ENCODE measurements around the gene SCRG1. TPM values are rescaled to one million over a fixed set of nuclear protein-coding genes. Genes with fewer than 3 reads are reported as not detected.

Gene SCRG1
- total and polyA plus RNA-seq, 3 experiments from 2014 or later, result not detected

DNA sequence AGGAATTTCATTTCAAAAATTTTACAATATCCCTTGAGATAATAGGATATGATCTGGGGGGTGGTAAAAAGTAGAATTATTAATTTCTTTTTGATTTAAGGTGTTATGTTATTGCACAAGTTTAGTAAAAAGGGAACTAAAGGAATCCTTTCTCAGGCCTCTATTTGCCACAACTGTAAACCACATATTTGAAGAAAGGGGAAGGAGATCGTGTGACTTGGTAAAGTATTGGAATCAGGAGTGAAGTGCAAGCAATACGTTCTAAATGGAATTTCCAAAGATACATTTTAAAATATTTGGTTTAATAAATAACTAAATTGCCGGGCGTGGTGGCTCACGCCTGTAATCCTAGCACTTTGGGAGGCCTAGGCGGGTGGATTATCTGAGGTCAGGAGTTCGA is 35.3 kb upstream of the SCRG1 start:
- peaks cover 0 to 2% (median 0%) of the 10 kb centered on the region in 5 donors for H3K9me3 Mint-ChIP-seq
- ChIA-PET CTCF (no interaction called here), POLR2A (no interaction called here)

DNA sequence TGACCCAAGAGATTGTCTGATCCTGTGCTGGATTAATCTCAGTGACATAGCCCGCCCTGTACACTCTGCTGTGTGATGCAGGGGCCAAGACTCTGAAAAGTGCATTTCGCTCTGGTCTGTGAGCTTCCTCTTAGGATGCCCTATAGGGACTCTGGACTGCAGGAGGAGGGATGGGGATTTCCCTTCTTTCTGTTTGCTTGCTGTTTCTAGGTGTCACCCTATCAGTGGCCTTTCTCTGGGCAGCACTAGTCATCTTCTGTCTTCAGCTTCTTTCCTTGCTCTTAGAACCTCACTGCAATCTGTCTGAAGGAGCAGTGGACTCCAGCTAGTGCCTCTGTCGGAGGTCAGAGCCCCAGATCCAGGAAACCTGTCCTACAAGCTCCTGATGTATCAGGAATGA is 34.5 kb upstream of the SCRG1 start:
- ChIA-PET POLR2A (no interaction called here), CTCF (interaction anchor here (1.3 kb wide), 1 partner anchor 9 kb away, joined by 4 read pairs; no protein-coding TSS in a partner anchor)
- DNase-seq, result no peak
- Histone ChIP-seq H3K27me3 (ENCODE audit: insufficient read depth, low read length, poor library complexity, severe bottlenecking) (no peaks in the 10 kb centered on the region), H3K4me1 (ENCODE audit: insufficient read depth, low read length) (no peaks in the 10 kb centered on the region), H3K4me3 (ENCODE audit: low read length) (no peak overlapping the region), H3K36me3 (ENCODE audit: insufficient read depth, low read length) (no peaks in the 10 kb centered on the region), H3K9me3 (ENCODE audit: low read length) (no peaks in the 10 kb centered on the region), H3K27ac (ENCODE audit: low read depth, low read length) (no peak overlapping the region)
- H3K36me3 Mint-ChIP-seq, result peaks cover 2 to 3% (median 2%) of the 10 kb centered on the region in 3 donors
- no peak overlapping the region for H3K27ac Mint-ChIP-seq
- H3K4me1 Mint-ChIP-seq, result no peaks in the 10 kb centered on the region
- H3K9me3 Mint-ChIP-seq, result peaks cover 0 to 2% (median 0%) of the 10 kb centered on the region in 5 donors
- no peaks in the 10 kb centered on the region for H3K27me3 Mint-ChIP-seq
- no peak overlapping the region for H3K4me3 Mint-ChIP-seq

More for the DNA sequence above, 35.3 kb upstream of the SCRG1 start:
- Histone ChIP-seq H3K36me3 (ENCODE audit: insufficient read depth, low read length) (no peaks in the 10 kb centered on the region), H3K27ac (ENCODE audit: low read depth, low read length) (no peak overlapping the region), H3K27me3 (ENCODE audit: insufficient read depth, low read length, poor library complexity, severe bottlenecking) (no peaks in the 10 kb centered on the region), H3K4me3 (ENCODE audit: low read length) (no peak overlapping the region), H3K4me1 (ENCODE audit: insufficient read depth, low read length) (no peaks in the 10 kb centered on the region), H3K9me3 (ENCODE audit: low read length) (no peaks in the 10 kb centered on the region)
- Mint-ChIP-seq H3K36me3 (peaks cover 3 to 5% (median 4%) of the 10 kb centered on the region in 3 donors), H3K4me3 (no peak overlapping the region), H3K4me1 (no peaks in the 10 kb centered on the region), H3K27ac (no peak overlapping the region), H3K27me3 (no peaks in the 10 kb centered on the region)
- DNase-seq, result no peak

- Mint-ChIP-seq H3K4me1 (peaks cover 0 to 7% (median under 1%) of the 10 kb centered on the region in 3 donors), H3K9me3 (peaks cover 0 to 2% (median 0%) of the 10 kb centered on the region in 5 donors), H3K4me3 (no peak overlapping the region), H3K36me3 (peaks cover 0 to 3% (median 3%) of the 10 kb centered on the region in 3 donors), H3K27me3 (no peaks in the 10 kb centered on the region), H3K27ac (peak overlapping the region in 1 of 8 donors; percentile 17)
- Histone ChIP-seq H3K27ac (ENCODE audit: low read depth, low read length) (no peak overlapping the region), H3K4me3 (ENCODE audit: low read length) (no peak overlapping the region), H3K27me3 (ENCODE audit: insufficient read depth, low read length, poor library complexity, severe bottlenecking) (no peaks in the 10 kb centered on the region), H3K4me1 (ENCODE audit: insufficient read depth, low read length) (no peaks in the 10 kb centered on the region), H3K9me3 (ENCODE audit: low read length) (no peaks in the 10 kb centered on the region), H3K36me3 (ENCODE audit: insufficient read depth, low read length) (no peaks in the 10 kb centered on the region)
- DNase-seq, result no peak
- ChIA-PET CTCF (interaction anchor here (1.3 kb wide), 1 partner anchor 8 kb away, joined by 4 read pairs; no protein-coding TSS in a partner anchor), POLR2A (no interaction called here)
Measured at GRCh38 chr4:173432430-173432829, 33.5 kb upstream of the SCRG1 start.

GRCh38 chr4:173426064-173426463 is 27.1 kb upstream of the SCRG1 start:
- H3K4me1 ChIP-seq (ENCODE audit: insufficient read depth, low read length), result peaks cover 23% of the 10 kb centered on the region
- no peaks in the 10 kb centered on the region for H3K36me3 ChIP-seq (ENCODE audit: insufficient read depth, low read length)
- no peak overlapping the region for H3K27ac ChIP-seq (ENCODE audit: low read depth, low read length)
- no peak overlapping the region for H3K4me3 ChIP-seq (ENCODE audit: low read length)
- peak in 1 of 5 donors; percentile 5 for DNase-seq
- peaks cover 0 to 2% (median 0%) of the 10 kb centered on the region in 5 donors for H3K9me3 Mint-ChIP-seq
- H3K36me3 Mint-ChIP-seq, result peaks cover 0 to 3% (median 0%) of the 10 kb centered on the region in 3 donors
- no peaks in the 10 kb centered on the region for H3K27me3 Mint-ChIP-seq
- H3K27me3 ChIP-seq (ENCODE audit: insufficient read depth, low read length, poor library complexity, severe bottlenecking), result no peaks in the 10 kb centered on the region
- peak overlapping the region; percentile 1 to 87 (median 56) for H3K27ac Mint-ChIP-seq
- H3K4me3 Mint-ChIP-seq, result peak overlapping the region in 6 of 7 donors; percentile 40 to 73 (median 56)
- peaks cover 16 to 34% (median 28%) of the 10 kb centered on the region in 3 donors for H3K4me1 Mint-ChIP-seq
- POLR2A ChIA-PET, result no interaction called here
- H3K9me3 ChIP-seq (ENCODE audit: low read length), result no peaks in the 10 kb centered on the region
- CTCF ChIA-PET, result interaction anchor here (1.0 to 2.3 kb wide), 2 partner anchors 68 to 412 kb away, joined by 4 to 10 read pairs; no protein-coding TSS in a partner anchor

DNA sequence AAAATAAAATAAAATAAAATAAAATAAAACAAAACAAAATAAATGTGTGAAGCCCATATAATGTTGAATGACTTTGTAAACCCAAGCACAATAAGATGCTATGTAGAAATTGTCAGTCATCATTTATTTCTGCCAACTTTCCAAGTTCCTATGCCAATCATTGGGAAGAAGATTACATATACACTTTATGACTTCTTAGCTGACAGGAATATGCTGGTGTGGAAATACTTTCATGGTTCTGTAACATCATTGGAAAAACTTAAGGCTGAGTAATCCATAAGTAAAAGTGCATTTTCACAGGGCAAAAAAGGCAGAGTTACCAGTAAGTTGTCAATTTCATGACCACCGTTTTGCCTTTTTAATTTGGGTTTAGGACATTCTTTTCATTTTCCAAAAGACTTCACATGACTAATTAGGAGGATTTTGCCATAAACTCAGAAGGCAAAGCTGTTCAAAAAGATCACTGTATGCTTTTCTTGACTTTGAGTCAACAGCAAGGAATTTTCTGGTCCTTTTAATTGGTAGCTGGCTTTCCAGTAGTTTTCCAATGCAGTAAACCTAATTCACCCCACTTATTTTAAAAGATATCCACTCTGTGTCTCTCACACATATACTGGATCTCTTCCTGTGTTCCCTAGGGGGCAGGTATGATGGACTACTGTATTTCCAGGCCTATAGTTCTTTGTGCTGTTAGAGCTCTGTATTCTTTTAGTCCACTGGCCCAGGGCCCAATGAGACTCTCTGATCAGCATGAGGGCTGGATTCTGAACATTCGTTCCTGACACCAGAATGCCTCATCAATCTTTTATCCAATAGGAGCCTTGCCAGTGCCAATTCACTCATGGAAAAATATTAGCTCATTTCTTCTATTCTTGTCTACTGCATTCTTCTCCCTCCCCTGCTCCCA is 26.2 kb upstream of the SCRG1 start:
- Histone ChIP-seq H3K4me1 (ENCODE audit: insufficient read depth, low read length) (peaks cover 23% of the 10 kb centered on the region), H3K9me3 (ENCODE audit: low read length) (no peaks in the 10 kb centered on the region), H3K4me3 (ENCODE audit: low read length) (no peak overlapping the region), H3K27ac (ENCODE audit: low read depth, low read length) (no peak overlapping the region), H3K36me3 (ENCODE audit: insufficient read depth, low read length) (no peaks in the 10 kb centered on the region), H3K27me3 (ENCODE audit: insufficient read depth, low read length, poor library complexity, severe bottlenecking) (no peaks in the 10 kb centered on the region)
- H3K4me1 Mint-ChIP-seq, result peaks cover 20 to 38% (median 32%) of the 10 kb centered on the region in 3 donors
- DNase-seq, result no peak
- no peaks in the 10 kb centered on the region for H3K9me3 Mint-ChIP-seq
- peaks cover 0 to 3% (median 0%) of the 10 kb centered on the region in 3 donors for H3K36me3 Mint-ChIP-seq
- H3K4me3 Mint-ChIP-seq, result peak overlapping the region in 6 of 7 donors; percentile 36 to 67 (median 50)
- H3K27me3 Mint-ChIP-seq, result no peaks in the 10 kb centered on the region
- H3K27ac Mint-ChIP-seq, result peak overlapping the region; percentile 1 to 87 (median 56)
- POLR2A ChIA-PET, result no interaction called here
- CTCF ChIA-PET, result interaction anchor here (0.7 to 2.3 kb wide), 4 partner anchors 9 to 411 kb away, joined by 4 to 10 read pairs (median 4); no protein-coding TSS in a partner anchor

GRCh38 chr4:173420801-173421200 is 21.9 kb upstream of the SCRG1 start:
- CTCF ChIA-PET, result interaction anchor here (0.7 to 14.7 kb wide), 18 partner anchors 9 to 412 kb away, joined by 3 to 165 read pairs (median 4); no protein-coding TSS in a partner anchor

GRCh38 chr4:173420324-173420752 is 21.4 kb upstream of the SCRG1 start:
- no peaks in the 10 kb centered on the region for H3K27me3 ChIP-seq (ENCODE audit: insufficient read depth, low read length, poor library complexity, severe bottlenecking)
- Mint-ChIP-seq H3K36me3 (peaks cover 0 to 2% (median 0%) of the 10 kb centered on the region in 3 donors), H3K9me3 (no peaks in the 10 kb centered on the region), H3K27me3 (peaks cover 0 to 1% of the 10 kb centered on the region in 2 donors), H3K4me1 (peaks cover 3 to 11% (median 10%) of the 10 kb centered on the region in 3 donors), H3K27ac (peak overlapping the region in 1 of 8 donors; percentile 2), H3K4me3 (no peak overlapping the region)
- H3K4me3 ChIP-seq (ENCODE audit: low read length), result no peak overlapping the region
- DNase-seq, result peak in 1 of 5 donors; percentile 6
- no peaks in the 10 kb centered on the region for H3K36me3 ChIP-seq (ENCODE audit: insufficient read depth, low read length)
- ChIA-PET POLR2A (interaction anchor here (1.4 kb wide), 1 partner anchor 74 kb away, joined by 3 read pairs; no protein-coding TSS in a partner anchor), CTCF (interaction anchor here (0.7 to 14.7 kb wide), 19 partner anchors 8 to 411 kb away, joined by 3 to 165 read pairs (median 4); no protein-coding TSS in a partner anchor)
- H3K9me3 ChIP-seq (ENCODE audit: low read length), result no peaks in the 10 kb centered on the region
- H3K27ac ChIP-seq (ENCODE audit: low read depth, low read length), result no peak overlapping the region
- peaks cover 5% of the 10 kb centered on the region for H3K4me1 ChIP-seq (ENCODE audit: insufficient read depth, low read length)

More at GRCh38 chr4:173420801-173421200, 21.9 kb upstream of the SCRG1 start:
- no peaks in the 10 kb centered on the region for H3K9me3 ChIP-seq (ENCODE audit: low read length)
- no peaks in the 10 kb centered on the region for H3K36me3 ChIP-seq (ENCODE audit: insufficient read depth, low read length)
- Mint-ChIP-seq H3K4me3 (no peak overlapping the region), H3K4me1 (peaks cover 8 to 16% (median 15%) of the 10 kb centered on the region in 3 donors), H3K9me3 (no peaks in the 10 kb centered on the region), H3K36me3 (peaks cover 0 to 2% (median 0%) of the 10 kb centered on the region in 3 donors), H3K27ac (peak overlapping the region in 1 of 8 donors; percentile 2), H3K27me3 (peaks cover 0 to 1% of the 10 kb centered on the region in 2 donors)
- H3K27me3 ChIP-seq (ENCODE audit: insufficient read depth, low read length, poor library complexity, severe bottlenecking), result no peaks in the 10 kb centered on the region
- peaks cover 10% of the 10 kb centered on the region for H3K4me1 ChIP-seq (ENCODE audit: insufficient read depth, low read length)
- H3K27ac ChIP-seq (ENCODE audit: low read depth, low read length), result no peak overlapping the region
- no peak overlapping the region for H3K4me3 ChIP-seq (ENCODE audit: low read length)
- DNase-seq, result no peak
- POLR2A ChIA-PET, result interaction anchor here (1.4 kb wide), 1 partner anchor 74 kb away, joined by 3 read pairs; no protein-coding TSS in a partner anchor

Measured in CD8-positive, alpha-beta memory T cell (primary cell).